Measurements from ENCODE around the gene CRIM1. TPM values are rescaled to one million over a fixed set of nuclear protein-coding genes. Genes with fewer than 3 reads are reported as not detected.
A peak's percentile ranks its signal among the peaks of the same experiment; 100 is the strongest.

The CRIM1 gene
- total RNA-seq, 1 donor = 100 TPM

- no peak for TF ChIP-seq CTCF (IDR thresholded peaks at IDR 0.05; ENCODE audit: insufficient read depth, low read length)
- peak overlapping the region; percentile 94 for H3K4me3 ChIP-seq (ENCODE audit: low read depth, low read length)
- DNase-seq (ENCODE audit: low read depth) = peak; percentile 70
Measured at GRCh38 chr2:36356990-36357846, 1.6 kb downstream of the CRIM1 start.

- H3K4me3 ChIP-seq (ENCODE audit: low read depth, low read length) = peak overlapping the region; percentile 94
- peak; percentile 71 for TF ChIP-seq CTCF (IDR thresholded peaks at IDR 0.05; ENCODE audit: insufficient read depth, low read length)
- peak; percentile 87 for DNase-seq (ENCODE audit: low read depth)
Measured at GRCh38 chr2:36357847-36358659, 2.5 kb downstream of the CRIM1 start.

GRCh38 chr2:36359067-36359466, 3.5 kb downstream of the CRIM1 start:
- peak overlapping the region; percentile 94 for H3K4me3 ChIP-seq (ENCODE audit: low read depth, low read length)
- DNase-seq (ENCODE audit: low read depth) = peak; percentile 57
- TF ChIP-seq CTCF (IDR thresholded peaks at IDR 0.05; ENCODE audit: insufficient read depth, low read length) = peak; percentile 45

- DNase-seq (ENCODE audit: low read depth) = no peak
- no peak for TF ChIP-seq CTCF (IDR thresholded peaks at IDR 0.05; ENCODE audit: insufficient read depth, low read length)
- H3K4me3 ChIP-seq (ENCODE audit: low read depth, low read length) = peak overlapping the region; percentile 26
Measured at GRCh38 chr2:36360063-36360462, 4.5 kb downstream of the CRIM1 start.

- TF ChIP-seq CTCF (IDR thresholded peaks at IDR 0.05; ENCODE audit: insufficient read depth, low read length) = no peak
- no peak overlapping the region for H3K4me3 ChIP-seq (ENCODE audit: low read depth, low read length)
- no peak for DNase-seq (ENCODE audit: low read depth)
Measured at GRCh38 chr2:36360834-36361233, 5.3 kb downstream of the CRIM1 start.

GRCh38 chr2:36361396-36361795, 5.8 kb downstream of the CRIM1 start:
- DNase-seq (ENCODE audit: low read depth) = peak; percentile 71
- no peak for TF ChIP-seq CTCF (IDR thresholded peaks at IDR 0.05; ENCODE audit: insufficient read depth, low read length)
- H3K4me3 ChIP-seq (ENCODE audit: low read depth, low read length) = no peak overlapping the region

All from fibroblast of the aortic adventitia (primary cell).